ENCODE results near the gene SLC35C1. TPM values are rescaled to one million over a fixed set of nuclear protein-coding genes. Genes with fewer than 3 reads are reported as not detected.

SLC35C1 gene
- total and polyA plus RNA-seq, 2 of the 13 experiments (the other 11 are each of a cell fraction or from before 2014, with no cell fraction given), result 2.9 to 7.0 TPM

DNA sequence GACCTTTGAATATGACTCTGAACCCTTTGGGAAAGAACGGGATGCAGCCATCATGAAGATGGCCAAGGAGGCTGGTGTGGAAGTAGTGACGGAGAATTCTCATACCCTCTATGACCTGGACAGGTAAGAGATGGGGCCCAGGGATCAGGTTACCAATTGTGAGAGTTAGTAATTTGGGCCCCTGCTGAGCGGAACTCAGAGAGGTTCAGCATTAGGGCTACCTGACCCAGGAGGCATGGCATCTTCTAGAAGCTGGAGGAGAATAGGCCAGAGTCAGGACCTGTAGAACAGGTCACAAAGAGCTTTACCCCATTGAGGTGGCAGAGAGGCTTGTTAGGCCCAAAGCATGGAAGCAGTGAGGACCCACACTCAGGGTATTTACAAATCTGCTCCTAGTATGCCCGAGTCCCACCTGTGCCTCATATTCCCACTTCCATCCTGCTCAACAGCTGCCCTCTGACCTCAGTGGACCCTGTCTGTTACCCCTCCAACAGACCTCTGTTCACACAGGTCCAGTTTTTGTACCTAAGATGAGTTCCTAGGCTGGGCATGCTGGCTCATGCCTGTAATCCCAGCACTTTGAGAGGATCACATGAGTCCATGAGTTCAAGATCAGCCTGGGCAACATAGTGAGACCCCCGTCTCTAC is 53.9 kb downstream of the SLC35C1 start:
- H3K4me2 ChIP-seq (ENCODE audit: low read depth, low read length), result no peak overlapping the region
- no peak overlapping the region for H3K4me3 ChIP-seq (replicated peaks in 1 of 3; ENCODE audit: insufficient read depth in 1 of 3, low read depth in 2 of 3, low read length in 3 of 3)
- intact Hi-C loops (cut with micrococcal nuclease; ENCODE audit: unreplicated experiment) (no loop called here), in situ Hi-C loops (cut with HindIII; ENCODE audit: extremely low pct_ligation_motif_present, low pct_unique_long_range_greater_than_20kb) (no loop called here)
- no peak for FAIRE-seq
- no peaks in the 10 kb centered on the region for H3K4me1 ChIP-seq (ENCODE audit: insufficient read depth, low read length)
- no peaks in the 10 kb centered on the region for H3K79me2 ChIP-seq (ENCODE audit: insufficient read depth, low read length)
- peaks cover 23 to 81% of the 10 kb centered on the region in 2 experiments for H3K36me3 ChIP-seq (replicated peaks in 1 of 2; ENCODE audit: control insufficient read depth in 1 of 2, insufficient read depth in 2 of 2, low read length in 2 of 2)
- WGBS (ENCODE audit: low lambda C conversion rate), result 96% methylated on average over 5 of the region's 5 CpGs
- ATAC-seq, result no peak
- H3K9me3 ChIP-seq (ENCODE audit: low read length), result no peaks in the 10 kb centered on the region
- H3K27ac ChIP-seq (ENCODE audit: extremely low read length, insufficient read depth, low read length), result no peak overlapping the region
- peaks cover 6% of the 10 kb centered on the region; the same call in 1 of the 2 replicates for H4K20me1 ChIP-seq (ENCODE audit: insufficient read depth, low read length)
- H3K27me3 ChIP-seq (ENCODE audit: control insufficient read depth in 1 of 2, insufficient read depth in 2 of 2, low read length in 2 of 2), result no peaks in the 10 kb centered on the region
- ChIA-PET CTCF (ENCODE audit: low intra/inter-chr PET ratio, low total read pairs) (no interaction called here), POLR2A (interaction anchor here (1.2 kb wide), 1 partner anchor 12 kb away, joined by 3 read pairs; no protein-coding TSS in a partner anchor)
- no TSS peak for BruUV-seq (replicated peaks)
- no peak overlapping the region for H3K9ac ChIP-seq (ENCODE audit: insufficient read depth, low read depth, low read length)
- H2AFZ ChIP-seq (ENCODE audit: low read length), result no peak overlapping the region
- TF ChIP-seq REXO4 (CRISPR knock-in tag; IDR thresholded peaks at IDR 0.05; ENCODE audit: borderline replicate concordance) (no peak), SP2 (CRISPR knock-in tag; IDR thresholded peaks at IDR 0.05) (no peak), RXRB (CRISPR knock-in tag; IDR thresholded peaks at IDR 0.05; ENCODE audit: borderline replicate concordance) (no peak)
- no peak for DNase-seq (ENCODE audit: low spot score)

DNA sequence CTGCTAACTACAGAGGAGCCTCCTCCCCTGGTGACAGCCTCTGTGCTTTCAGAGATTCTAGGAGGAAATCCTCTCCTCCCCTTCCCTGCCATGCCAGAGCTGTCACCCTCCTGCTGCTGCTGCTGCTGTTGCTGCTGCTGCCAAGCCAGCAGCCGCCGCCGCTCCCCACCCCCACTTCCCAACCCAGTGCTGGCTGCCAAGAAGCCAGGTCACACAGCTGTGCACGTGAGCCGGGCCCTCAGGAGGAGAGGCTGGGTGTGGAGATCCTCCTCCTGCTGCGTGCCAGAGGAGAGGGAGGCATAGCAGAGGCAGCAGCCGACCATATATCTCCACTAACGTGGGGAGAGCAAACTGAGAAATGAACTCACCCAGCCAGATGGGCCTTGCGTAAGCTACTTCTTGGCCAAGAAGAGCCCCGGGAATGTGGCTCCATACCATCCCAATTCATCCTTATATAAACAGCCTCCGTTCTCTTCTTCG is 54.8 kb downstream of the SLC35C1 start:
- Histone ChIP-seq H3K79me2 (ENCODE audit: insufficient read depth, low read length) (no peaks in the 10 kb centered on the region), H3K27ac (ENCODE audit: extremely low read length, insufficient read depth, low read length) (no peak overlapping the region), H3K27me3 (ENCODE audit: control insufficient read depth in 1 of 2, insufficient read depth in 2 of 2, low read length in 2 of 2) (no peaks in the 10 kb centered on the region), H3K9me3 (ENCODE audit: low read length) (no peaks in the 10 kb centered on the region), H4K20me1 (ENCODE audit: insufficient read depth, low read length) (0 out of 2 replicates have a peak, but pooled peaks cover 4% of the 10 kb centered on the region), H3K9ac (ENCODE audit: insufficient read depth, low read depth, low read length) (no peak overlapping the region), H2AFZ (ENCODE audit: low read length) (no peak overlapping the region), H3K4me1 (ENCODE audit: insufficient read depth, low read length) (no peaks in the 10 kb centered on the region), H3K36me3 (replicated peaks in 1 of 2; ENCODE audit: control insufficient read depth in 1 of 2, insufficient read depth in 2 of 2, low read length in 2 of 2) (peaks cover 23 to 85% of the 10 kb centered on the region in 2 experiments), H3K4me2 (ENCODE audit: low read depth, low read length) (no peak overlapping the region), H3K4me3 (replicated peaks in 1 of 3; ENCODE audit: insufficient read depth in 1 of 3, low read depth in 2 of 3, low read length in 3 of 3) (no peak overlapping the region)
- ATAC-seq (no peak), FAIRE-seq (no peak), DNase-seq (ENCODE audit: low spot score) (no peak)
- ChIA-PET CTCF (ENCODE audit: low intra/inter-chr PET ratio, low total read pairs) (no interaction called here), POLR2A (no interaction called here)
- in situ Hi-C loops (cut with HindIII; ENCODE audit: extremely low pct_ligation_motif_present, low pct_unique_long_range_greater_than_20kb) (no loop called here), intact Hi-C loops (cut with micrococcal nuclease; ENCODE audit: unreplicated experiment) (no loop called here)
- 95% methylated on average over 9 of the region's 12 CpGs for WGBS (ENCODE audit: low lambda C conversion rate)
- TF ChIP-seq, protein P1, sequence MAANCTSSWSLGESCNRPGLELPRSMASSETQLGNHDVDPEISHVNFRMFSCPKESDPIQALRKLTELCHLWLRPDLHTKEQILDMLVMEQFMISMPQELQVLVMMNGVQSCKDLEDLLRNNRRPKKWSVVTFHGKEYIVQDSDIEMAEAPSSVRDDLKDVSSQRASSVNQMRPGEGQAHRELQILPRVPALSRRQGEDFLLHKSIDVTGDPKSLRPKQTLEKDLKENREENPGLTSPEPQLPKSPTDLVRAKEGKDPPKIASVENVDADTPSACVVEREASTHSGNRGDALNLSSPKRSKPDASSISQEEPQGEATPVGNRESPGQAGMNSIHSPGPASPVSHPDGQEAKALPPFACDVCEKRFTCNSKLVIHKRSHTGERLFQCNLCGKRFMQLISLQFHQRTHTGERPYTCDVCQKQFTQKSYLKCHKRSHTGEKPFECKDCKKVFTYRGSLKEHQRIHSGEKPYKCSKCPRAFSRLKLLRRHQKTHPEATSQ (CRISPR knock-in tag; IDR thresholded peaks at IDR 0.05; ENCODE audit: borderline replicate concordance), result no peak
- TF ChIP-seq, protein P2, sequence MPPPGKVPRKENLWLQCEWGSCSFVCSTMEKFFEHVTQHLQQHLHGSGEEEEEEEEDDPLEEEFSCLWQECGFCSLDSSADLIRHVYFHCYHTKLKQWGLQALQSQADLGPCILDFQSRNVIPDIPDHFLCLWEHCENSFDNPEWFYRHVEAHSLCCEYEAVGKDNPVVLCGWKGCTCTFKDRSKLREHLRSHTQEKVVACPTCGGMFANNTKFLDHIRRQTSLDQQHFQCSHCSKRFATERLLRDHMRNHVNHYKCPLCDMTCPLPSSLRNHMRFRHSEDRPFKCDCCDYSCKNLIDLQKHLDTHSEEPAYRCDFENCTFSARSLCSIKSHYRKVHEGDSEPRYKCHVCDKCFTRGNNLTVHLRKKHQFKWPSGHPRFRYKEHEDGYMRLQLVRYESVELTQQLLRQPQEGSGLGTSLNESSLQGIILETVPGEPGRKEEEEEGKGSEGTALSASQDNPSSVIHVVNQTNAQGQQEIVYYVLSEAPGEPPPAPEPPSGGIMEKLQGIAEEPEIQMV (CRISPR knock-in tag; IDR thresholded peaks at IDR 0.05; ENCODE audit: low read depth), result no peak
- TF ChIP-seq MEF2D (CRISPR knock-in tag; IDR thresholded peaks at IDR 0.05), result no peak
- TF ChIP-seq ZNF549 (CRISPR knock-in tag; IDR thresholded peaks at IDR 0.05), result no peak
- no TSS peak for BruUV-seq (replicated peaks)

Data from HepG2 (cell line).